ENCODE results near the gene PTGFRN.

The PTGFRN gene

DNA sequence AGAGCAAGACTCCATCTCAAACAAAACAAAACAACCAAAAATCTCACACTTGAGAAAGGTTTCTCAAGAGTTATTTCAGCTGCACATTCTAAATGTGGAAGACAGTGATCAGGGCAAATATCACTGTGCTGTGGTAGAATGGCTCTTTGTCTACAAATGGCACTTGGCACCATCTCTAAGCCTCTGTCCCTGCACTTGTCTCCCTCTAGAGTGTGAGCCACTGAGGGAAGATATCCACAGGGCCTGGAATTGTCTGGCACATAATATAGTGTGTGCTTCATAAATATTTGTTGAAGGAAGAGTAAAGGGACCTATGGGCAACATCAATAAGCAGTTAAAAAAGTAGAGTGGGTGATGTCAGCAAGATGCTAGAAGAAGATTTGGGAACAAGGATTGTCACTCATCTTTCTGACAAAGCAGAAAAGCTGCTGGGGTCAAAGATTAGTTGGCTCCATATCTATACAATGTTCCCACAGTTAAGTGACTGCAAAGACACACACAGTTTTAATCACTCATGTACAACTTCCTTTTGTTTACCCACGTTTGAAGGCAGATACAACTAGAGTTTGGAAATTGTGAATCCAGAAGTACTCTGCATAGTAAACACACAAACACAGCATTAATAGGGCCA is 110.9 kb downstream of the PTGFRN start:
- TF ChIP-seq GATA2 (IDR thresholded peaks at IDR 0.05; ENCODE audit: low read depth, low read length) (no peak), GATA3 (IDR thresholded peaks at IDR 0.05; ENCODE audit: low read depth, low read length) (no peak)

DNA sequence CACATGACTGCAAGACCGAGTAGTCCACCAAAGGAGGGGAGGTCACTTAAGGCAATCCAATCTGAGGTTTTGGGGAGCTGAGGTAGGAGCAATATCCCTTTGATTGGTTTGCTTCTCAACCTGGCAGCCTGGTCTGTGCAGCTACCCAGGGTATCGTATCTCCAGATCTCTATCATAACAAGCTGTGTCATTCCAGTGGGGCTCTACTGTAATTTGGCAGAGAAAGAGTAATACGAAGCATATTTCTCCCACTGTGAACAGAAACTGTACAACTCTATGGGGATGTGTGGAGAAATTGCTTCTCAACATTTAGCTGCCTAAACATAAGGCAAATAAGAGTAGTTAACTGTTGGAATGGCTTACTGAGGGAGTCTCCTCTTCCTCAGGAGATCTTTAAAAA is 112.4 kb downstream of the PTGFRN start:
- TF ChIP-seq GATA2 (IDR thresholded peaks at IDR 0.05; ENCODE audit: low read depth, low read length) (peak; percentile 94), GATA3 (IDR thresholded peaks at IDR 0.05; ENCODE audit: low read depth, low read length) (peak; percentile 82)

DNA sequence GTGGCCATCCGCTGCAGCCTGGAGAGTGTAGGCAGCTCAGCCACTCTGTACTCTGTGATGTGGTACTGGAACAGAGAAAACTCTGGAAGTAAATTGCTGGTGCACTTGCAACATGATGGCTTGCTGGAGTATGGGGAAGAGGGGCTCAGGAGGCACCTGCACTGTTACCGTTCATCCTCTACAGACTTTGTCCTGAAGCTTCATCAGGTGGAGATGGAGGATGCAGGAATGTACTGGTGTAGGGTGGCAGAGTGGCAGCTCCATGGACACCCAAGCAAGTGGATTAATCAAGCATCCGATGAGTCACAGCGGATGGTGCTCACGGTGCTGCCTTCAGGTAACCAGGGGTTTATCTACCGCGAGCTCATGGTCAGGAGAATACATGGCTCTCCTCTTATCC is 115.9 kb downstream of the PTGFRN start:
- no peak for TF ChIP-seq GATA3 (IDR thresholded peaks at IDR 0.05; ENCODE audit: low read depth, low read length)
- TF ChIP-seq GATA2 (IDR thresholded peaks at IDR 0.05; ENCODE audit: low read depth, low read length) = no peak

DNA sequence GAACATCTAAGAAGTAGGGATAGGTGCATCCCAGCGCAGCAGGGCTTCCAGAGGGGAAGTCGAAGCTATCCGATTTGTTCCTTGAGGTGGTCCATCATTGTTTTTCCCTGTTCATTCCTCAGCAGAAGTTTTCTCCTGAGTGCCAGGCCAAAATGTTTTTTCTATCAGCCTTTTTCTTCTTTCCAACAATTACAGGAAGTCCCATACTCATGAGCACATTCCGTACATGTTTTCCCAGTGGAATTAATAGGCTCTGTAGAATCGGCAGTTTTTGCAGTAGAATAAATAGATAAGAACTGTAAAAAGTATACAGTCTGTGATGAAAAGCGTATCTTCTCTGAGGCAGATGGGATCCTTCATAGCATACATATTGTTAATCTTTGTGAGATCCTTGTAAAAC is 116.6 kb downstream of the PTGFRN start:
- no peak for TF ChIP-seq GATA2 (IDR thresholded peaks at IDR 0.05; ENCODE audit: low read depth, low read length)
- no peak for TF ChIP-seq GATA3 (IDR thresholded peaks at IDR 0.05; ENCODE audit: low read depth, low read length)

- TF ChIP-seq GATA2 (IDR thresholded peaks at IDR 0.05; ENCODE audit: low read depth, low read length) (no peak), GATA3 (IDR thresholded peaks at IDR 0.05; ENCODE audit: low read depth, low read length) (no peak)
Observed at GRCh38 chr1:117029685-117030084, 120.0 kb downstream of the PTGFRN start.

GRCh38 chr1:117030271-117030877 is 120.7 kb downstream of the PTGFRN start:
- TF ChIP-seq GATA3 (IDR thresholded peaks at IDR 0.05; ENCODE audit: low read depth, low read length) (no peak), GATA2 (IDR thresholded peaks at IDR 0.05; ENCODE audit: low read depth, low read length) (no peak)

GRCh38 chr1:117032266-117032665 is 122.5 kb downstream of the PTGFRN start:
- TF ChIP-seq GATA2 (IDR thresholded peaks at IDR 0.05; ENCODE audit: low read depth, low read length) (no peak), GATA3 (IDR thresholded peaks at IDR 0.05; ENCODE audit: low read depth, low read length) (no peak)

DNA sequence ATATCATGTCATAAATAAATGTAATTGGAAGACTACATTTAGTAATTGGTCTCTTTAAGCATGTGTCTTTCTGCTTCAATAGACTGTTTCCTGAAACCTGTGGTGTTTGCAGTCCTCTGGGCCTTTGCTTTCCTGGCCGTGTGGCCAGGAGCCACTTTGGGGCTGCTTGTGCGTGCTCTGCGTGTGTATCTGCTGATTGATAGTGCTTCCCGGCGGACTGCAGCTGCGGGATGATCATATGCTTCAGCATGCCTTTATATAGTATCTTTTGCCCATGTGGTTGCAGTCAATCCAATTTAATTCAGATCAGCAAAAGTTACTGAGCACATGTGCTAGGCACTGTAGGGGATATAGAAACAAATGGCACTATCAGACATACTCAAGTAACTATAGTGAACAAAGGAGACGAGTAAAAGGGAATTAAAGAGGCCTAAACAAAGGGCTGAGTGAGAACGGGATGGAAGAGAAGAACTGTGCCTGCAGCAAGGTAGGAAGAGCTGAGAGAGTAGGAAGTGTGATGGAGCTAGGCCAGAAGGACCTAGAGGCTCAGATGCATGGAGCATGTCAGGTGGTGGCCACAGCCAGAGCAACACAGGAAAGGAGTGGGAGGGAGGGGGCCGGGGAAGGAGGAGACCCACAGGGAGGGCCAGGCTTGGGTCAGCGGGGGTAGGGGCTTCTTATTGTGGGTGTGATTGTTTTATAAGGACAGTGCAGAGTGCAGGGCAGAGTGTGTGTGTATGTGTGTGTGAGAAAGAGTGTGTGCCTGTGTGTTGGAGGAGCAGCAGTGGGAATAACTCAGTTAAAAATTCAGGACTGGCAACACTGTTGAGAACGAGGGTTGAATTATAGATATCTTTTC is 123.2 kb downstream of the PTGFRN start:
- no peak for TF ChIP-seq GATA3 (IDR thresholded peaks at IDR 0.05; ENCODE audit: low read depth, low read length)
- no peak for TF ChIP-seq GATA2 (IDR thresholded peaks at IDR 0.05; ENCODE audit: low read depth, low read length)

- no peak for TF ChIP-seq GATA2 (IDR thresholded peaks at IDR 0.05; ENCODE audit: low read depth, low read length)
- TF ChIP-seq GATA3 (IDR thresholded peaks at IDR 0.05; ENCODE audit: low read depth, low read length) = no peak
Observed at GRCh38 chr1:117033772-117034171, 124.1 kb downstream of the PTGFRN start.

DNA sequence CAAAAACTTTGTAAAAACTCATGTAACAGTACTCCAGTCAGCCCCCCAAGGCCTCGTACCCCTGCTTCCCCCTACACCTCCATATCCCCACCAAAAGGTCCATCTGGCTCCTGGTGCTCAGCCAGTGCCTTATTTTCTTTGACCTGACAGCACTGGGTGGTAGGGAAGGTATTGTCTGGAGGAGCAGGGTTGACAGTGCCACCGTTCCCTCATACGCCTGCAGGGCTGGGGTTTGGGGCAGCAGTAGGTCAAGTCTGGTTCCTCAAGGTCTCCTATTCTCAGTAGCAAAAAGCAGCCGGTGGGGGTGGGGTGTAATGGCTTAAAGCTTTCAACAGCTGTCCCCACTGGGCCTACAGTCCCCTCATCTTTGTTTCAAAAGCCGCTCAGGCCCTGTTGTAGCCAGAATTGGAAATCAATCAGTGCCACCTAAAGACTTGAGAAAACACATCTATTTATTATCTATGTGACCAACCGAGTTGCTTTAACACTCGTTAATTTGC is 125.1 kb downstream of the PTGFRN start:
- no peak for TF ChIP-seq GATA2 (IDR thresholded peaks at IDR 0.05; ENCODE audit: low read depth, low read length)
- no peak for TF ChIP-seq GATA3 (IDR thresholded peaks at IDR 0.05; ENCODE audit: low read depth, low read length)

DNA sequence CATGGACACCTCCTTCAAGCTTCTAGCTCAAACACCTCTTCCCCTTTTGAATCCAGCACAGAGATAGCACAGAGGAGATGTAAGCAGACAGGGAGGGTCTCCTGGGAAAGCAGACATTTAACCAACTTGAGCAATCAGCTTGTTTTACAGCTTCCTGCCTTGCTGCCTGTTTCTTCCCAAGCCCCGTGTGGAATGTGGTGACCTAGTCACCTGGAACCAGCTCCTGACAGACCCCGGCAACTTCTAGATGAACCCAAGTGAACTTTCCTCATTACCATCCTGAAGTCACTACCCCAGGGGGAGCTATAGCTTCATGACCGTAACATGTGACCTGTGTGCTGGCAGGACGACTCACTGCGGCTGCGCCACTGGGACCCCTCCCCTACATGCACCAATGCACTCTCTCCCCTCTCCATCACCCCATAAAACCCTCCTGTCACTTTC is 126.3 kb downstream of the PTGFRN start:
- TF ChIP-seq GATA3 (IDR thresholded peaks at IDR 0.05; ENCODE audit: low read depth, low read length) = no peak
- TF ChIP-seq GATA2 (IDR thresholded peaks at IDR 0.05; ENCODE audit: low read depth, low read length) = no peak

DNA sequence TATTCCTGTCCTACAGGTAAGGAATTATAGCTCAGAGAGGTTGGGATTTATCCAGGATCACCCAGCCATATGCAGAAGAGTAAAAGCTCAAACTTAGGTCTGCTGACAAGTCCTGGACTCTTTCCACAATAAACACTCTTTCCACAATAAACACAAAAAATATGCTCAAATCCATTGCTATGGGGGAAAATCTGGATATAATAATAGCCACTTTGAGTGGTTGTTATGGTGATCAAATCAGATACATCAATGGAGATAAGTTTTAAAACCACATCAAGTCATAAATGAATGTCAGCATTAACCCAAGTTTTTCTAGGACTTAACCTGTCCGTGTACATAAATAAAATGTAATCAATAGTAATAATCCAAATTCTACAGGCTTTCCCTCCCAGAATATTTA is 128.1 kb downstream of the PTGFRN start:
- TF ChIP-seq GATA2 (IDR thresholded peaks at IDR 0.05; ENCODE audit: low read depth, low read length) = peak; percentile 31; the same call in 1 of the 2 replicates
- TF ChIP-seq GATA3 (IDR thresholded peaks at IDR 0.05; ENCODE audit: low read depth, low read length) = peak; percentile 88

- TF ChIP-seq GATA3 (IDR thresholded peaks at IDR 0.05; ENCODE audit: low read depth, low read length) = no peak
- TF ChIP-seq GATA2 (IDR thresholded peaks at IDR 0.05; ENCODE audit: low read depth, low read length) = no peak; the same call in 1 of the 2 replicates
Observed at GRCh38 chr1:117038236-117038635, 128.5 kb downstream of the PTGFRN start.
